PC-3 (cell line): ENCODE results near the gene RPL10A.

Experiments used
- CTCF ChIP-seq: fragments of 300-600 bp; sonication (generic); conservative IDR thresholded peaks from 2 replicates; pipeline ENCODE4 v1.5.1; 2017; ENCODE audit warnings: antibody characterized with exemption, low read depth, mild to moderate bottlenecking, low read length
- EZH2 ChIP-seq: fragments of 300-600 bp; sonication (generic); IDR thresholded peaks from one replicate; pipeline ENCODE4 v1.6.1; 2017; ENCODE audit warnings: antibody characterized with exemption, mild to moderate bottlenecking, low read length; ENCODE audit not compliant: unreplicated experiment
- EZH2phosphoT487 ChIP-seq: fragments of 300-600 bp; sonication (generic); IDR thresholded peaks from 2 replicates; pipeline ENCODE4 v1.6.1; 2018; ENCODE audit warnings: mild to moderate bottlenecking, antibody characterized with exemption, low read length, borderline replicate concordance

- TF ChIP-seq CTCF (no peak; the same call in 1 of the 2 replicates), EZH2phosphoT487 (no peak), EZH2 (no peak)
These were observed 48.8 kb upstream of the RPL10A start for GRCh38 chr6:35419417-35419816.
